ENCODE data around the gene MRPL51.
A peak's percentile ranks its signal among the peaks of the same experiment; 100 is the strongest.

Gene MRPL51

DNA sequence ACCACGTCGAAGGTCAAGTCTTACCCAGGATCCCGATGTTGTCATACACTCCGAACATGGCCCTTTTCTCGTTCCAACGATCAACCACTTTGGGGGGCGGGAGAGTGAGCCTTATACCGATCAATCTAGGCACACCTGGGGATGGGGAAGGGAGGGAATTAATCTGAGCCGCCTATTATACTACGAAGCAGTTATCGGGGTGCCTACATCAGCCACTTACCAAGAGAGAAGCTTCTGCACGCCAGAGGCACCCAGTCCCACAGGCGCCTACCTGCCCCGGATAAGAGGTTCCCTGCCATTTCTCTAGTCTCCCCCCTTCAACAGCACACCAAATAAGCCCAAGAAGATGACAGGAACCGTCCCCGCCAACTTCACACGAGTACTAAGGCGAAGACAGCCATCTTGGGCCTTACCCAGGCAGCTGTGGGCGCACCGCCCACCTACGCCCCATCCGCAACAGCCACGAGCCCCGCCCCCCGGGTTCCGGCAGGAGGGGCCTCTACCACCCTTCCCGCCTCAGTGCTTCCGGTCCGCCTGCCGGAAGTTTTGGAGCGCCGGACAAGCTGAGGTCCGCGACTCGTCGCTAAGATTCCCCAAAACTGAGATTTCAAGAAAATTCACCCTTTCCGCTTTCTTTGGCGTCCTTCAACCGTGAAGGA lies at the start of gene MRPL51:
Gene MRPL51, minus strand, starts transcription at position 425 of the 659 bp plus-strand sequence. Its CDS starts 126 bp downstream, at position 299.
- DNase-seq = peak; percentile 59

DNA sequence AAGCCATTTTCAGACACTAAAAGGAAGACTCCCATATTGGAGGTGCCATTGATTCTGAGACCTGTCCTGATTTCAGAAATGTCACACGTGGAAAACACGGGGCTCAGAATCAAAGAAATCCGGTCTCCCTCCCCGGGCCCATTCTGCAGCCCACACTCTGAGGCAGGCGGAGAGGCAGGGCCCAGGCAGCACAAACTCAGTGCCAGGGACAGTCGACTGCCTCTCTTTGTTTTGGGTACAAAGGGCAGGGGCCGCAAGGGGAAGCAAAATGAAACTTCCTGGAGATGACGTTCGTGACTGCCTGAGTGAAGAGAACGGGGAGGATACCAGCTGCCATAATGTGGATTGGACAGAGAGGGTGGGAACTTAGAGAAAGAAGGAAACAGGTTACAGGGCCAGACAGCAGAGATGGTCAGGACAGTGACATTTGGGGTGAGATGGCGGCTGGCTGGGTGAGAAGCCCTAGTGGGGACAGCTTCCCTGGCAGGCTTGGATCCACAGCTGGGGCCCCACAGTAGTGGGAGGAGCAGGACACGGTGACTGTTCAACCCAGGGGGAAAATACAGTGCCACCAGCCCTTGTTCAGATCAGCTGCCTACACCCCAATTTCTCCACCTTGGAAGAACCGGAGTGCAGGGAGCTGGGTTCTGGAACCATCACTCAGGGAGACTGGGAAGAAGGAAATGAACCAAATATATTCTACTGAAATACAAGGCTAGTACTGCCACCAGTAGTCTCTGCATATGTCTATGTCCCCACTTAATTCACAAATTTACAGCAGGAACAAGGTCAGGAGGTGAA lies 49.3 kb upstream of the MRPL51 start:
- no peak for DNase-seq

DNA sequence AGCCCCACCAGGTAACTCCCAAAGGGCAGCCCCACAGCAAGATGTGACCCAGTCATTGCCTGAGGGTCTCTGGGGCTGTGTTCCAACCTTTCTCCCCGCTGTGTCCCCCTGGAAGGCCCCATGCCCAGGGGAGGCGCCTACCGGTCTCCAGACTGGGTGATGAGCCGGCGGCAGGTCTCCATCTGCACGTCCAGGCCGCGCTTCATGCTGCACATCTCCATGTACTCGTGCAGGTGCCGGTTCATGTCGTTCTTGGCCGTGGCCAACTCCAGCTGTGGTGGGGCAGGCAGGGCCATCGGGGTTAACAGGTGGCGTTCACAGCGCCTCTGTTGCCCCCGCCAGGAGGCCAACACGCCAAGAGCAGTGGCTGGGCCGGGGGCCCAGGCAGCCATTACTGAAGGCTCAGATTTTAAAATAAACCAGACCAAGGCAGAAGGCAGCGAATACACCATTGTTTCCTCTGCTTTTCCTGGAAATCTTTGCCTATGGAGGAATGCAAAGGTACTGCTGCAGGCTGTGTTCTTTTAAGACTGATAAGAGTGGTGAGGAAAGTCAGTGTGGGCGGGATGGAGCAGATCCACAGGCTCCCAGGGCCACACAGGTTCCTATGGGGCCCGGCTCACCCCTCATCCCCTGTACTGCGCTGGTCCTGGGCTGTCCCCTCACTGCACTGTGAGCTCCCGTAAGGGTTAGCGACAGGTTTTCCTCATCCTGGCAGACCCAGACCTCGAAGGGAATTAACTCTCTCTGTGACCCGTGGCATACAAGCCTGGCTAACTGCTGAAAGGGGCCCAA lies 48.5 kb upstream of the MRPL51 start:
- DNase-seq = no peak

DNA sequence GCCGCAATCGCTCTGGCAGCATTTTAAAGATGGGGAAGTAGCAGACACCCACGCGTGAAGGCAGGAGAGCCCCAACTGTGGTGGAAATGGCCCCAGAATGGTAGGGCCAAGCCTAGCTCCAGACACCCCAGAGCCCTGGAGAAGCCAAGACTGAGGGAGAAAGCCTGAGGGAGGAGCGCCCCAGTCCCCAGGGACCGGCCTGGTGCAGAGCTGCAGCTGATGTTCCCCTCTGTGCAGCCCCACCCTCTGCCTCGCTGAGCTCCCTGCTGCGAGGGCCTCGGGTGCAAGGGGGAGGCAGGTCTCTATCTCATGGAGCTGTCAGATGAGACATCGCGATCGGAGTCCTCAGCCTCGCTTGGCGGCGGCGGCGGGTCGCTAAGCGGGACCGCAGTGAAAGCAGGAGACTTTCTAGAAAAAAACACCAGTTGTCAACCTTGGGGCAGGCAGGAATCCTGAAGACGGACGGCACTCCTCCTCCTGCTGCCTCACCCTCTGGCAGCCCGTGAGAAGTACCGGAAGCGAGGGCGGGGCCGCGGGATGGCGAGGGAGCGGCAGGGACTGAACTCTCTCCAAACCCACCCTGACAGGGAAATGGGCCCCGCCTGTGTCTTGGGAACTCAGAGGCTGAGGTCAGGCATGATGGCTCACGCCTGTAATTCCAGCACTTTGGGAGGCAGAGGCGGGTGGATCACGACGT lies 47.3 kb upstream of the MRPL51 start:
- peak; percentile 8 for DNase-seq

DNA sequence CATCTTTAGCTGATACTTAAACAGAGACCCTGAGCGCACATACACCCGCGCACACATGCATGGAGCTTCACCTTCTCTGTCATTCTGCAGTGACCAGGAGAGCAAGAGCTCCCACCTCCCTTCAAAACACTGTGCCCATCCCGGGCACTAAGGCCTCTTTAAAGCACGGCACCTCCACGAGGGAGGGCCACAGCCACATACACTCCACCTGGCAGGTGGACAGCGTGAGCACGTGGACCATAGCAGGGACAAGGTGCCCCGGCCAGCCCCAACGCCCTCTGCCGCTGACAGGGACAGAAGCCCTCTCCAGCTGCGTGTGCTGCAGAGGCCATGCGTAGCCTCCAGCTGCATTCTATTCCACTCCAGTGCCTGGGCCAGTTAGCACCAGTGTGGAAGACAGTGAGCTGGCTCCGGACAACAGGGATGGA lies 46.7 kb upstream of the MRPL51 start:
- no peak for DNase-seq

DNA sequence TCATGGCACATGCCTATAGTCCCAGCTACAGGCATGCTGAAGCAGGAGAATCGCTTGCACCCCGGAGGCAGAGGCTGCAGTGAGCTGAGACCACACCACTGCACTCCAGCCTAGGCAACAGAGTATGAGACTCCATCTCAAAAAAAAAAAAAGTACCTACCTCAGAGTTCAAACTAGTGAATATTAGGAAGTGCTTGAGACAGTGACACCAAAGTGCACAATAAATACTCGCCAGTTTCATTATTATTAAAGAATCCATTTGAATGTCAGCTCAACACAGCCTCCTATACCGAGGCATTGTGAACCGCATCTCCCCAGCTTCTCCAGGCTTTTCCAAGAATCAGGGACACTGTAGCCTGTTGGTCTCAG lies 46.2 kb upstream of the MRPL51 start:
- DNase-seq = no peak

DNA sequence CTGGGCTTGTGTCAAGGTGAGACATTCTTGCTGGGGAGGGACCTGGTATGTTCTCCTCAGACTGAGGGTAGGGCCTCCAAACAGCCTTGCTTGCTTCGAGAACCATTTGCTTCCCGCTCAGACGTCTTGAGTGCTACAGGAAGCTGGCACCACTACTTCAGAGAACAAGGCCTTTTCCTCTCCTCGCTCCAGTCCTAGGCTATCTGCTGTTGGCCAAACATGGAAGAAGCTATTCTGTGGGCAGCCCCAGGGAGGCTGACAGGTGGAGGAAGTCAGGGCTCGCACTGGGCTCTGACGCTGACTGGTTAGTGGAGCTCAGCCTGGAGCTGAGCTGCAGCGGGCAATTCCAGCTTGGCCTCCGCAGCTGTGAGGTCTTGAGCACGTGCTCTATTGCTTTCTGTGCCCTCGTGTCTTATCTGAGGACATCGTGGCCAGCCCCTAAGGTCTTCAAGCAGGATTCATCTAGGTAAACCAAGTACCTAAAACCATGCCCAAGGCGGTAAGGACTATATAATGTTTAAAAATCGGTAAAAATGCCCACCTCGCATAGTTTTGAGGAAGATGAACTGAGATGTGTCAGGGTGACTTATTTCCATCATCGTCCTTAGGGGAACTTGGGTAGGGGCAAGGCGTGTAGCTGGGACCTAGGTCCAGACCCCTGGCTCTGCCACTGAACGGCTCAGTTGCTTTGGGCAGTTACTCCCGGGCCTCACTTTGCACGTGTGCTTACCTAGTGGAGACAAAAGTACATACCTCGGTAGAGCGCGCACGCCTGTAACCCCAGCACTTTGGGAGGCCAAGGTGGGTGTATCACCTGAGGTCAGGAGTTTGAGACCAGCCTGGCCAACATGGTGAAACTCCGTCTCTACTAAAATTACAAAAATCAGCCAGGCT lies 45.6 kb upstream of the MRPL51 start:
- no peak for DNase-seq

DNA sequence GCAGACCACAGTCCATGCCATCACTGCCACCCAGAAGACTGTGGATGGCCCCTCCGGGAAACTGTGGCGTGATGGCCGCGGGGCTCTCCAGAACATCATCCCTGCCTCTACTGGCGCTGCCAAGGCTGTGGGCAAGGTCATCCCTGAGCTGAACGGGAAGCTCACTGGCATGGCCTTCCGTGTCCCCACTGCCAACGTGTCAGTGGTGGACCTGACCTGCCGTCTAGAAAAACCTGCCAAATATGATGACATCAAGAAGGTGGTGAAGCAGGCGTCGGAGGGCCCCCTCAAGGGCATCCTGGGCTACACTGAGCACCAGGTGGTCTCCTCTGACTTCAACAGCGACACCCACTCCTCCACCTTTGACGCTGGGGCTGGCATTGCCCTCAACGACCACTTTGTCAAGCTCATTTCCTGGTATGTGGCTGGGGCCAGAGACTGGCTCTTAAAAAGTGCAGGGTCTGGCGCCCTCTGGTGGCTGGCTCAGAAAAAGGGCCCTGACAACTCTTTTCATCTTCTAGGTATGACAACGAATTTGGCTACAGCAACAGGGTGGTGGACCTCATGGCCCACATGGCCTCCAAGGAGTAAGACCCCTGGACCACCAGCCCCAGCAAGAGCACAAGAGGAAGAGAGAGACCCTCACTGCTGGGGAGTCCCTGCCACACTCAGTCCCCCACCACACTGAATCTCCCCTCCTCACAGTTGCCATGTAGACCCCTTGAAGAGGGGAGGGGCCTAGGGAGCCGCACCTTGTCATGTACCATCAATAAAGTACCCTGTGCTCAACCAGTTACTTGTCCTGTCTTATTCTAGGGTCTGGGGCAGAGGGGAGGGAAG lies 44.7 kb upstream of the MRPL51 start:
- peak; percentile 32 for DNase-seq

DNA sequence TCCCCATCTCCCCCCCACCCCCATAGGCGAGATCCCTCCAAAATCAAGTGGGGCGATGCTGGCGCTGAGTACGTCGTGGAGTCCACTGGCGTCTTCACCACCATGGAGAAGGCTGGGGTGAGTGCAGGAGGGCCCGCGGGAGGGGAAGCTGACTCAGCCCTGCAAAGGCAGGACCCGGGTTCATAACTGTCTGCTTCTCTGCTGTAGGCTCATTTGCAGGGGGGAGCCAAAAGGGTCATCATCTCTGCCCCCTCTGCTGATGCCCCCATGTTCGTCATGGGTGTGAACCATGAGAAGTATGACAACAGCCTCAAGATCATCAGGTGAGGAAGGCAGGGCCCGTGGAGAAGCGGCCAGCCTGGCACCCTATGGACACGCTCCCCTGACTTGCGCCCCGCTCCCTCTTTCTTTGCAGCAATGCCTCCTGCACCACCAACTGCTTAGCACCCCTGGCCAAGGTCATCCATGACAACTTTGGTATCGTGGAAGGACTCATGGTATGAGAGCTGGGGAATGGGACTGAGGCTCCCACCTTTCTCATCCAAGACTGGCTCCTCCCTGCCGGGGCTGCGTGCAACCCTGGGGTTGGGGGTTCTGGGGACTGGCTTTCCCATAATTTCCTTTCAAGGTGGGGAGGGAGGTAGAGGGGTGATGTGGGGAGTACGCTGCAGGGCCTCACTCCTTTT lies 44.0 kb upstream of the MRPL51 start:
- DNase-seq = no peak

DNA sequence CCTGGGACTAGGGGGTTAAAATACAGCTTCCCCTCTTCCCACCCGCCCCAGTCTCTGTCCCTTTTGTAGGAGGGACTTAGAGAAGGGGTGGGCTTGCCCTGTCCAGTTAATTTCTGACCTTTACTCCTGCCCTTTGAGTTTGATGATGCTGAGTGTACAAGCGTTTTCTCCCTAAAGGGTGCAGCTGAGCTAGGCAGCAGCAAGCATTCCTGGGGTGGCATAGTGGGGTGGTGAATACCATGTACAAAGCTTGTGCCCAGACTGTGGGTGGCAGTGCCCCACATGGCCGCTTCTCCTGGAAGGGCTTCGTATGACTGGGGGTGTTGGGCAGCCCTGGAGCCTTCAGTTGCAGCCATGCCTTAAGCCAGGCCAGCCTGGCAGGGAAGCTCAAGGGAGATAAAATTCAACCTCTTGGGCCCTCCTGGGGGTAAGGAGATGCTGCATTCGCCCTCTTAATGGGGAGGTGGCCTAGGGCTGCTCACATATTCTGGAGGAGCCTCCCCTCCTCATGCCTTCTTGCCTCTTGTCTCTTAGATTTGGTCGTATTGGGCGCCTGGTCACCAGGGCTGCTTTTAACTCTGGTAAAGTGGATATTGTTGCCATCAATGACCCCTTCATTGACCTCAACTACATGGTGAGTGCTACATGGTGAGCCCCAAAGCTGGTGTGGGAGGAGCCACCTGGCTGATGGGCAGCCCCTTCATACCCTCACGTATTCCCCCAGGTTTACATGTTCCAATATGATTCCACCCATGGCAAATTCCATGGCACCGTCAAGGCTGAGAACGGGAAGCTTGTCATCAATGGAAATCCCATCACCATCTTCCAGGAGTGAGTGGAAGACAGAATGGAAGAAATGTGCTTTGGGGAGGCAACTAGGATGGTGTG lies 43.1 kb upstream of the MRPL51 start:
- DNase-seq = no peak

DNA sequence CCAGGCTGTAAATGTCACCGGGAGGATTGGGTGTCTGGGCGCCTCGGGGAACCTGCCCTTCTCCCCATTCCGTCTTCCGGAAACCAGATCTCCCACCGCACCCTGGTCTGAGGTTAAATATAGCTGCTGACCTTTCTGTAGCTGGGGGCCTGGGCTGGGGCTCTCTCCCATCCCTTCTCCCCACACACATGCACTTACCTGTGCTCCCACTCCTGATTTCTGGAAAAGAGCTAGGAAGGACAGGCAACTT lies 42.6 kb upstream of the MRPL51 start:
- DNase-seq = no peak

DNA sequence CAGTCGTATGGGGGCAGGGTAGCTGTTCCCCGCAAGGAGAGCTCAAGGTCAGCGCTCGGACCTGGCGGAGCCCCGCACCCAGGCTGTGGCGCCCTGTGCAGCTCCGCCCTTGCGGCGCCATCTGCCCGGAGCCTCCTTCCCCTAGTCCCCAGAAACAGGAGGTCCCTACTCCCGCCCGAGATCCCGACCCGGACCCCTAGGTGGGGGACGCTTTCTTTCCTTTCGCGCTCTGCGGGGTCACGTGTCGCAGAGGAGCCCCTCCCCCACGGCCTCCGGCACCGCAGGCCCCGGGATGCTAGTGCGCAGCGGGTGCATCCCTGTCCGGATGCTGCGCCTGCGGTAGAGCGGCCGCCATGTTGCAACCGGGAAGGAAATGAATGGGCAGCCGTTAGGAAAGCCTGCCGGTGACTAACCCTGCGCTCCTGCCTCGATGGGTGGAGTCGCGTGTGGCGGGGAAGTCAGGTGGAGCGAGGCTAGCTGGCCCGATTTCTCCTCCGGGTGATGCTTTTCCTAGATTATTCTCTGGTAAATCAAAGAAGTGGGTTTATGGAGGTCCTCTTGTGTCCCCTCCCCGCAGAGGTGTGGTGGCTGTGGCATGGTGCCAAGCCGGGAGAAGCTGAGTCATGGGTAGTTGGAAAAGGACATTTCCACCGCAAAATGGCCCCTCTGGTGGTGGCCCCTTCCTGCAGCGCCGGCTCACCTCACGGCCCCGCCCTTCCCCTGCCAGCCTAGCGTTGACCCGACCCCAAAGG lies 42.1 kb upstream of the MRPL51 start:
- DNase-seq = peak; percentile 15

DNA sequence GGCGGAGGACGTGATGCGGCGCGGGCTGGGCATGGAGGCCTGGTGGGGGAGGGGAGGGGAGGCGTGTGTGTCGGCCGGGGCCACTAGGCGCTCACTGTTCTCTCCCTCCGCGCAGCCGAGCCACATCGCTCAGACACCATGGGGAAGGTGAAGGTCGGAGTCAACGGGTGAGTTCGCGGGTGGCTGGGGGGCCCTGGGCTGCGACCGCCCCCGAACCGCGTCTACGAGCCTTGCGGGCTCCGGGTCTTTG lies 41.6 kb upstream of the MRPL51 start:
- no peak for DNase-seq

DNA sequence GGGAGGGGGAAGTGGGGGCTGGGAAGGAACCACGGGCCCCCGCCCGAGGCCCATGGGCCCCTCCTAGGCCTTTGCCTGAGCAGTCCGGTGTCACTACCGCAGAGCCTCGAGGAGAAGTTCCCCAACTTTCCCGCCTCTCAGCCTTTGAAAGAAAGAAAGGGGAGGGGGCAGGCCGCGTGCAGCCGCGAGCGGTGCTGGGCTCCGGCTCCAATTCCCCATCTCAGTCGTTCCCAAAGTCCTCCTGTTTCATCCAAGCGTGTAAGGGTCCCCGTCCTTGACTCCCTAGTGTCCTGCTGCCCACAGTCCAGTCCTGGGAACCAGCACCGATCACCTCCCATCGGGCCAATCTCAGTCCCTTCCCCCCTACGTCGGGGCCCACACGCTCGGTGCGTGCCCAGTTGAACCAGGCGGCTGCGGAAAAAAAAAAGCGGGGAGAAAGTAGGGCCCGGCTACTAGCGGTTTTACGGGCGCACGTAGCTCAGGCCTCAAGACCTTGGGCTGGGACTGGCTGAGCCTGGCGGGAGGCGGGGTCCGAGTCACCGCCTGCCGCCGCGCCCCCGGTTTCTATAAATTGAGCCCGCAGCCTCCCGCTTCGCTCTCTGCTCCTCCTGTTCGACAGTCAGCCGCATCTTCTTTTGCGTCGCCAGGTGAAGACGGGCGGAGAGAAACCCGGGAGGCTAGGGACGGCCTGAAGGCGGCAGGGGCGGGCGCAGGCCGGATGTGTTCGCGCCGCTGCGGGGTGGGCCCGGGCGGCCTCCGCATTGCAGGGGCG lies 41.0 kb upstream of the MRPL51 start, which contains the start of gene GAPDH:
Gene GAPDH, plus strand, starts transcription at position 595 of the 772 bp plus-strand sequence. CDS start 316 bp downstream, outside the sequence.
- peak; percentile 82 for DNase-seq

DNA sequence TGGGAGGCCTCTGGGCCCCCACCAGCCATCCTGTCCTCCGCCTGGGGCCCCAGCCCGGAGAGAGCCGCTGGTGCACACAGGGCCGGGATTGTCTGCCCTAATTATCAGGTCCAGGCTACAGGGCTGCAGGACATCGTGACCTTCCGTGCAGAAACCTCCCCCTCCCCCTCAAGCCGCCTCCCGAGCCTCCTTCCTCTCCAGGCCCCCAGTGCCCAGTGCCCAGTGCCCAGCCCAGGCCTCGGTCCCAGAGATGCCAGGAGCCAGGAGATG lies 40.5 kb upstream of the MRPL51 start:
- DNase-seq = no peak

DNA sequence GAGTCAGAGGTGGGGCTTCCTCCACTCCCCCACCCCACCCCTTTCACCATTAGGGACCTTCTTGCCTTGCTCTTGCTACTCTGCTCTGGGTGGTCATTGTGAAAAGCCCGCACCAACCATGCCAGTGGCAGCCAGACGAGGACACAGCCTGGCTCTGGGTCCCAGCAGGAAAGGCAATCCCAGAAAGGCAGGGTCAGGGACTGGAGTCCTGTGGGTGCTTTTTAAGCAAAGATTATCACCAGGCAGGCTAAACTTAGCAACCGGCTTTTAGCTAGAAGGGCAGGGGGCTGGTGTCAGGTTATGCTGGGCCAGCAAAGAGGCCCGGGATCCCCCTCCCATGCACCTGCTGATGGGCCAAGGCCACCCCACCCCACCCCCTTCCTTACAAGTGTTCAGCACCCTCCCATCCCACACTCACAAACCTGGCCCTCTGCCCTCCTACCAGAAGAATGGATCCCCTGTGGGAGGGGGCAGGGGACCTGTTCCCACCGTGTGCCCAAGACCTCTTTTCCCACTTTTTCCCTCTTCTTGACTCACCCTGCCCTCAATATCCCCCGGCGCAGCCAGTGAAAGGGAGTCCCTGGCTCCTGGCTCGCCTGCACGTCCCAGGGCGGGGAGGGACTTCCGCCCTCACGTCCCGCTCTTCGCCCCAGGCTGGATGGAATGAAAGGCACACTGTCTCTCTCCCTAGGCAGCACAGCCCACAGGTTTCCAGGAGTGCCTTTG lies 40.0 kb upstream of the MRPL51 start:
- DNase-seq = no peak

DNA sequence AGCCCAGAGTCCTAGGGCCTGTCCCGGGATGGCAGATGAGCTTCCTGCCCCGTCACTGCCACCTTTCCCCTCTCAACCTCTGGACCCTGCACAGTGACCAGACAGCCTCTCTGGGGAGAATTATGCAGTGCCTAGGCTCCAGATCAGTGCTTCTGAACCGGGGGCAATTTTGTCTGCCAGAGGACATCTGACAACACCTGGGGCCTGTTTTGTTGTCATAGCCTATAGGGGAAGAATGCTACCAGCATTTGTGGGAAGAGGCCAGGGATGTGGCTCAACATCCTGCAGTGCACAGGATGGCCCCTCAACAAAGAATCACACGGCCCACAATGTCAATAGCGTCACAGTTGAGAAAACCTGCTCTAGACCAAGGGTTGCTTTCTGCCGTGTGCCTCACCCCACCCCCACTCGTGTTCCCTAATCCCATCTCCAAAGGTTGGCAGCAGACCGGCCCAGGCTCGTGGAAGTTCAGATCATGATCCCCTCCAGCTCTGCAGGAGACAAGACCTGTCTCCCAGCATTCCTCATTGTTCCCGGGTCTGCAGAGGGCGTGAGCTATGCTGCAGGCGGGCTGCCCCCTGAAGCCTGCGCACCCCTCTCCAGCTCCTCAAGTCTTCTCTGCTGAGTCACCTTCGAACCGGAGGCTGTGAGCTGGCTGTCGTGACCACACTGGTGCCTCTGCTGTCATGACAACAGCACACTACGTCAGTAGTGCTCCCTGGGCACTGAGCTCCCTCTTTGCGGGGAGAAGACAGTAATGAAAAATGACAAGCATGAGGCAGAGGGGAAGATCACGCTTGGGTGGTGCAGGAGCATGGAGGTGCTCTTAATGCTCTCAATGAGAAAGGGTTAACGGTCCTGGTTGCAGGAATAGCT lies 39.2 kb upstream of the MRPL51 start:
- DNase-seq = no peak
